Transverse colon (tissue), 4 donors: ENCODE measurements around the gene TAX1BP3.
"Not testable (repeated sequence)": the region's sequence is repeated elsewhere in the genome, so short reads cannot be mapped to it uniquely, and the experiment has no call there.

Experiments
- CTCF ChIP-seq, 5 experiments: fragments of 200-600 bp in 3 of 5; fragments of 450-650 bp in 2 of 5; sonication (generic) in 3 of 5; IDR thresholded peaks; 1 replicate in 2 of 5; 2 replicates in 3 of 5; pipeline ENCODE4 v1.5.1; 2016 to 2017; ENCODE audit warnings: antibody characterized with exemption in 5 of 5, inconsistent platforms in 3 of 5, mild to moderate bottlenecking in 2 of 5, moderate library complexity in 1 of 5
- EP300 ChIP-seq: sonication (generic); formaldehyde crosslinking; IDR thresholded peaks from one replicate; pipeline ENCODE4 v1.6.1; 2017; ENCODE audit warnings: antibody characterized with exemption, low read depth
- POLR2A ChIP-seq: fragments of 450-650 bp; IDR thresholded peaks from one replicate; pipeline ENCODE4 v1.6.1; 2016; ENCODE audit warnings: antibody characterized with exemption, mild to moderate bottlenecking, moderate library complexity
- POLR2AphosphoS5 ChIP-seq, 3 donors: sonication (generic); formaldehyde crosslinking; IDR thresholded peaks; one replicate each; pipeline ENCODE4 v1.6.1; 2016; ENCODE audit warnings: antibody characterized with exemption in 3 of 3

- not testable (repeated sequence) for TF ChIP-seq POLR2A; CTCF (IDR thresholded peaks at IDR 0.05); EP300; POLR2AphosphoS5 (IDR thresholded peaks at IDR 0.05)
Measured at GRCh38 chr17:3702041-3702539, 33.7 kb upstream of the TAX1BP3 start.
